GM18909 (cell line): ENCODE data around the gene ZNF532.

Source experiments
- ATAC-seq: cut with Tn5 transposase; IDR thresholded peaks from one replicate; pipeline ENCODE4 v1.9.1; 2021; ENCODE audit warnings: mild to moderate bottlenecking; ENCODE audit not compliant: unreplicated experiment, poor library complexity

Gene ZNF532

GRCh38 chr18:58966005-58966677, 101.5 kb downstream of the ZNF532 start:
- no peak for ATAC-seq

GRCh38 chr18:58966704-58967103, 102.0 kb downstream of the ZNF532 start:
- ATAC-seq, result no peak

GRCh38 chr18:58967751-58968254, 103.1 kb downstream of the ZNF532 start:
- no peak for ATAC-seq

GRCh38 chr18:58970943-58971790, 106.5 kb downstream of the ZNF532 start:
- peak; percentile 91 for ATAC-seq

GRCh38 chr18:58975296-58975695, 110.6 kb downstream of the ZNF532 start:
- ATAC-seq, result no peak

- no peak for ATAC-seq
Measured at GRCh38 chr18:58975781-58976180, 111.1 kb downstream of the ZNF532 start.

GRCh38 chr18:58977223-58977622, 112.5 kb downstream of the ZNF532 start:
- no peak for ATAC-seq

- ATAC-seq, result no peak
Measured at GRCh38 chr18:58977801-58978200, 113.1 kb downstream of the ZNF532 start.

GRCh38 chr18:58978916-58979315, 114.2 kb downstream of the ZNF532 start:
- ATAC-seq, result no peak

- ATAC-seq, result no peak
Measured at GRCh38 chr18:58979615-58980014, 114.9 kb downstream of the ZNF532 start.

- no peak for ATAC-seq
Measured at GRCh38 chr18:58980991-58981390, 116.3 kb downstream of the ZNF532 start.

GRCh38 chr18:58983260-58984155, 118.8 kb downstream of the ZNF532 start:
- no peak for ATAC-seq

GRCh38 chr18:58988600-58988999, 123.9 kb downstream of the ZNF532 start:
- ATAC-seq, result no peak

GRCh38 chr18:58989184-58989759, 124.6 kb downstream of the ZNF532 start:
- ATAC-seq, result no peak

GRCh38 chr18:58990720-58991119, 126.0 kb downstream of the ZNF532 start:
- no peak for ATAC-seq

- ATAC-seq, result peak; percentile 86
Measured at GRCh38 chr18:58991167-58991798, 126.6 kb downstream of the ZNF532 start.

GRCh38 chr18:58992301-58993231, 127.9 kb downstream of the ZNF532 start:
- no peak for ATAC-seq

GRCh38 chr18:58993260-58993659, 128.6 kb downstream of the ZNF532 start:
- no peak for ATAC-seq

- ATAC-seq, result no peak
Measured at GRCh38 chr18:58995663-58996062, 131.0 kb downstream of the ZNF532 start.
